Thyroid gland (tissue), 4 donors: ENCODE data around the gene TYW3.

Experiments used
- POLR2A ChIP-seq, 2 donors: fragments of 450-650 bp; IDR thresholded peaks; one replicate each; pipeline ENCODE4 v1.6.1; 2017; ENCODE audit warnings: antibody characterized with exemption in 2 of 2, mild to moderate bottlenecking in 2 of 2, moderate library complexity in 1 of 2
- TF ChIP-seq, protein P1 (sequence below), 6 experiments: fragments of 200-600 bp in 3 of 6; fragments of 450-650 bp in 3 of 6; sonication (generic) in 3 of 6; IDR thresholded peaks; one replicate each; pipeline ENCODE4 v1.5.1; 2016 to 2019; ENCODE audit warnings: antibody characterized with exemption in 6 of 6, mild to moderate bottlenecking in 2 of 6, inconsistent platforms in 1 of 6, moderate library complexity in 1 of 6

- no peak for TF ChIP-seq POLR2A (IDR thresholded peaks at IDR 0.05)
- TF ChIP-seq, protein P1, sequence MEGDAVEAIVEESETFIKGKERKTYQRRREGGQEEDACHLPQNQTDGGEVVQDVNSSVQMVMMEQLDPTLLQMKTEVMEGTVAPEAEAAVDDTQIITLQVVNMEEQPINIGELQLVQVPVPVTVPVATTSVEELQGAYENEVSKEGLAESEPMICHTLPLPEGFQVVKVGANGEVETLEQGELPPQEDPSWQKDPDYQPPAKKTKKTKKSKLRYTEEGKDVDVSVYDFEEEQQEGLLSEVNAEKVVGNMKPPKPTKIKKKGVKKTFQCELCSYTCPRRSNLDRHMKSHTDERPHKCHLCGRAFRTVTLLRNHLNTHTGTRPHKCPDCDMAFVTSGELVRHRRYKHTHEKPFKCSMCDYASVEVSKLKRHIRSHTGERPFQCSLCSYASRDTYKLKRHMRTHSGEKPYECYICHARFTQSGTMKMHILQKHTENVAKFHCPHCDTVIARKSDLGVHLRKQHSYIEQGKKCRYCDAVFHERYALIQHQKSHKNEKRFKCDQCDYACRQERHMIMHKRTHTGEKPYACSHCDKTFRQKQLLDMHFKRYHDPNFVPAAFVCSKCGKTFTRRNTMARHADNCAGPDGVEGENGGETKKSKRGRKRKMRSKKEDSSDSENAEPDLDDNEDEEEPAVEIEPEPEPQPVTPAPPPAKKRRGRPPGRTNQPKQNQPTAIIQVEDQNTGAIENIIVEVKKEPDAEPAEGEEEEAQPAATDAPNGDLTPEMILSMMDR (IDR thresholded peaks at IDR 0.05): no peak
Measured at GRCh38 chr1:74791491-74791890, 58.5 kb downstream of the TYW3 start.
